ENCODE data around the gene ABLIM1. TPM values are rescaled to one million over a fixed set of nuclear protein-coding genes. Genes with fewer than 3 reads are reported as not detected.

Gene ABLIM1
- total RNA-seq, 3 donors from 2014 or later (not counting 1 experiment from before 2014, with no cell fraction given): 71.9 to 118 (median 73.5) TPM

- Mint-ChIP-seq H3K36me3 (peaks cover 6% of the 10 kb centered on the region), H3K4me1 (peaks cover 16 to 30% of the 10 kb centered on the region in 2 donors), H3K4me3 (no peak overlapping the region), H3K27ac (no peak overlapping the region), H3K27me3 (ENCODE audit: low read depth in 2 of 2) (no peaks in the 10 kb centered on the region), H3K9me3 (no peaks in the 10 kb centered on the region)
- no peak overlapping the region for H3K27ac ChIP-seq (ENCODE audit: low read length)
- intact Hi-C loops (cut with micrococcal nuclease): loop anchor here (10.0 kb wide), 1 partner anchor 55 kb away; no protein-coding TSS in a partner anchor
- peaks cover 39% of the 10 kb centered on the region for H3K36me3 ChIP-seq (ENCODE audit: control insufficient read depth, insufficient read depth, low read length)
- no peak for TF ChIP-seq CTCF (IDR thresholded peaks at IDR 0.05)
- no peaks in the 10 kb centered on the region for H3K9me3 ChIP-seq (ENCODE audit: control insufficient read depth, insufficient read depth, low read length)
- no peaks in the 10 kb centered on the region for H3K27me3 ChIP-seq (ENCODE audit: control insufficient read depth, insufficient read depth, low read length)
- 84% methylated on average over 14 of the region's 14 CpGs for WGBS (ENCODE audit: insufficient coverage)
- ATAC-seq (no peak), DNase-seq (no peak)
- H3K4me1 ChIP-seq (ENCODE audit: control insufficient read depth, insufficient read depth, low read length): peaks cover 9% of the 10 kb centered on the region
- H3K4me3 ChIP-seq (ENCODE audit: low read length): no peak overlapping the region
These were observed 168.4 kb downstream of the ABLIM1 start for GRCh38 chr10:114489521-114490310.

- Mint-ChIP-seq H3K9me3 (no peaks in the 10 kb centered on the region), H3K27ac (no peak overlapping the region), H3K4me3 (no peak overlapping the region), H3K27me3 (ENCODE audit: low read depth in 2 of 2) (no peaks in the 10 kb centered on the region), H3K36me3 (peaks cover 6% of the 10 kb centered on the region), H3K4me1 (peaks cover 15 to 21% of the 10 kb centered on the region in 2 donors)
- DNase-seq: no peak
- Histone ChIP-seq H3K27ac (ENCODE audit: low read length) (no peak overlapping the region), H3K36me3 (ENCODE audit: control insufficient read depth, insufficient read depth, low read length) (peaks cover 46% of the 10 kb centered on the region), H3K4me3 (ENCODE audit: low read length) (no peak overlapping the region), H3K27me3 (ENCODE audit: control insufficient read depth, insufficient read depth, low read length) (no peaks in the 10 kb centered on the region), H3K4me1 (ENCODE audit: control insufficient read depth, insufficient read depth, low read length) (peaks cover 7% of the 10 kb centered on the region), H3K9me3 (ENCODE audit: control insufficient read depth, insufficient read depth, low read length) (no peaks in the 10 kb centered on the region)
- no peak for TF ChIP-seq CTCF (IDR thresholded peaks at IDR 0.05)
- no peak for ATAC-seq
- intact Hi-C loops (cut with micrococcal nuclease): no loop called here
- 97% methylated on average over 7 of the region's 9 CpGs for WGBS (ENCODE audit: insufficient coverage)
These were observed 170.1 kb downstream of the ABLIM1 start for GRCh38 chr10:114487815-114488536.

- no peak for ATAC-seq
- no peak overlapping the region for H3K27ac Mint-ChIP-seq
These were observed 170.9 kb downstream of the ABLIM1 start for GRCh38 chr10:114486938-114487814.

More at GRCh38 chr10:114486938-114487814, 170.9 kb downstream of the ABLIM1 start:
- no peaks in the 10 kb centered on the region for H3K27me3 ChIP-seq (ENCODE audit: control insufficient read depth, insufficient read depth, low read length)
- H3K4me3 Mint-ChIP-seq: no peak overlapping the region
- H3K27me3 Mint-ChIP-seq (ENCODE audit: low read depth in 2 of 2): no peaks in the 10 kb centered on the region
- peaks cover 7 to 13% of the 10 kb centered on the region in 2 donors for H3K4me1 Mint-ChIP-seq
- H3K9me3 ChIP-seq (ENCODE audit: control insufficient read depth, insufficient read depth, low read length): no peaks in the 10 kb centered on the region
- H3K27ac ChIP-seq (ENCODE audit: low read length): no peak overlapping the region
- TF ChIP-seq CTCF (IDR thresholded peaks at IDR 0.05): no peak
- H3K36me3 Mint-ChIP-seq: peaks cover 6% of the 10 kb centered on the region
- intact Hi-C loops (cut with micrococcal nuclease): no loop called here
- WGBS (ENCODE audit: insufficient coverage): 93% methylated on average over 10 of the region's 10 CpGs
- no peak overlapping the region for H3K4me3 ChIP-seq (ENCODE audit: low read length)
- H3K36me3 ChIP-seq (ENCODE audit: control insufficient read depth, insufficient read depth, low read length): peaks cover 49% of the 10 kb centered on the region
- no peak for DNase-seq
- H3K9me3 Mint-ChIP-seq: no peaks in the 10 kb centered on the region
- H3K4me1 ChIP-seq (ENCODE audit: control insufficient read depth, insufficient read depth, low read length): peaks cover 5% of the 10 kb centered on the region

Data from natural killer cell (primary cell).